Measurements from ENCODE around the gene FOXL3.
"Not testable (repeated sequence)": the region's sequence is repeated elsewhere in the genome, so short reads cannot be mapped to it uniquely, and the experiment has no call there.

The FOXL3 gene

DNA sequence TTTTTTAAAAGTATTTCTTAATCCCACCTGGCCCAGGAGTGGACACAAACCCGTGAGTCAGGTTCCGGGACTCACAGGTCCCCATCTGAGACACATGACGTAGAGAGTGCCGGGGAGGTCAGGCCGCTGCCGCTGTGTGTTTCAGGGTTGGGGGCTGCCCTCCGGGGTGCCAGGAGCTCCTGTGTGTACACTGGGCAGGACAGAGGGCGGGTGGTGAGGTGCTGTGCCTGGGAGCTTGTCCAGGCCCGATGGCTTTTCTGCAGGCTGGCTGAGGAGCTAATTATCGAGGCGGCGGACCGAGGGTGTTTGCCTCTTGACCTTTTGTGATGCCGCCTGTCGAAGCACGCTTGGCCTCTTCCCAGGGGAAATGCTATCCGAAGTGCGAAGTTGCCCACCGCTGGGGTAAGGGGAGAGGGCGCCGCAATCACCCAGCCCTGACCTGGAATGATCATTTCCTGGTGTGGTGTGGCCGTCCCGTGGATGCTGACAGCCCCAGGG, 42.1 kb downstream of the FOXL3 start:
- TF ChIP-seq, protein P1, sequence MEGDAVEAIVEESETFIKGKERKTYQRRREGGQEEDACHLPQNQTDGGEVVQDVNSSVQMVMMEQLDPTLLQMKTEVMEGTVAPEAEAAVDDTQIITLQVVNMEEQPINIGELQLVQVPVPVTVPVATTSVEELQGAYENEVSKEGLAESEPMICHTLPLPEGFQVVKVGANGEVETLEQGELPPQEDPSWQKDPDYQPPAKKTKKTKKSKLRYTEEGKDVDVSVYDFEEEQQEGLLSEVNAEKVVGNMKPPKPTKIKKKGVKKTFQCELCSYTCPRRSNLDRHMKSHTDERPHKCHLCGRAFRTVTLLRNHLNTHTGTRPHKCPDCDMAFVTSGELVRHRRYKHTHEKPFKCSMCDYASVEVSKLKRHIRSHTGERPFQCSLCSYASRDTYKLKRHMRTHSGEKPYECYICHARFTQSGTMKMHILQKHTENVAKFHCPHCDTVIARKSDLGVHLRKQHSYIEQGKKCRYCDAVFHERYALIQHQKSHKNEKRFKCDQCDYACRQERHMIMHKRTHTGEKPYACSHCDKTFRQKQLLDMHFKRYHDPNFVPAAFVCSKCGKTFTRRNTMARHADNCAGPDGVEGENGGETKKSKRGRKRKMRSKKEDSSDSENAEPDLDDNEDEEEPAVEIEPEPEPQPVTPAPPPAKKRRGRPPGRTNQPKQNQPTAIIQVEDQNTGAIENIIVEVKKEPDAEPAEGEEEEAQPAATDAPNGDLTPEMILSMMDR (IDR thresholded peaks at IDR 0.05; ENCODE audit: borderline replicate concordance, insufficient read depth, low read depth, low read length) = no peak
- no peak overlapping the region for H3K4me3 ChIP-seq (ENCODE audit: low read depth, low read length)

DNA sequence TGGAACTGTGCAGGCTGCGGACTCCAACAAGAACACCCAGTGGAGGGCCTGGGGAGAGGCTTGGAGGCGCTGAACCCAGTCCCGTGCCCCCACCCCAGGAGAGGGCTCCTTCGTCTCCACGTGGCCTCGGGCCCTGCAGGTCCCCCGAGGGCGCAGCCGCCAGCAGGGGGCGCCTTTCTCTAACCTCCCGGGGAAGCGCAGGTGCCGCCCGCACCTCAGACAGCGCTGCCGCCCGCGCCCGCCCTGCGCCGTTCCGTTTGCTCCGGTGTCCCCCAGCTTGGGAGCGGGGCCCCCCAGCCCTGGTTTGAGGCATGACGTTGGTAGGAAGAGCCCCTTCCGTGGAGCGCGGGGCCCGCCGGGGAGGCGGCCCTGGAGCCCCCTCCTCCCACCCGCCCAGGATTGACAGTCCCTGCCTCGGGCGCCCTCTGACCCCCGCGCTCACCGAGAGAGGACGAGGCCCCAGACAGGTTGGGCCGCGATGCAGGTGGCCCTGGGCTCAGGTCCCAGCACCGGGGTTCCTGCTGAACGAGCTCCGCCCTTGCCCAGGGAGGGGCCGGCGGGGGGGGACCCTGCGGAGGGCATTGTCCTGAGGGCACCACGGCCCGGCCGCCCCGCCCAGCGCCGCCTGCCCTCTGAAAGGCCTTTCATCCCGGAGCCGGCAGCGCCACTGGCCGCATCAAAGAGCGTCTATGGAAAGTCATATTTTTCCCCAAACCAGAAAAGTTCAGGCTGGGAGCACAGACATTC, 42.8 kb downstream of the FOXL3 start:
- no peak overlapping the region for H3K4me3 ChIP-seq (ENCODE audit: low read depth, low read length)
- TF ChIP-seq, protein P1 (IDR thresholded peaks at IDR 0.05; ENCODE audit: borderline replicate concordance, insufficient read depth, low read depth, low read length) = peak; percentile 54; the same call in 1 of the 2 replicates

DNA sequence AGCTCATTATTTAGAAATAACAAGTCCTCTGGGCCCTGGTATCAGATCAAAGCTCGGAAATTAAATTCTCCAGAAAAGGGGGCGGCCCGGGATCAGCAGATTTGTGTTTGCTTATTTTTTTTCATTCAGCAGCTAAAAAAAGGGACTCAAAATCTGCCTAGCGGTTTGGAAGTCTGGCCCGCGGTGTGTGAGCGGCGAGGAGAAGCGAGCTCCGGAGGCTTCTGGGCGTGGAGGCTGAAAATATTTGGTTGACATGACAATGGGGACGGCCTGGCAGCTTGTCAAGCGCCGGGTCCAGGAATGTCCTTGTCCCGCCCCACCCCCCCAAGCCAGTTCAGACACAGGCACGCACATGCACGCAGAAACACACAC, 43.4 kb downstream of the FOXL3 start:
- H3K4me3 ChIP-seq (ENCODE audit: low read depth, low read length) = no peak overlapping the region
- TF ChIP-seq, protein P1 (IDR thresholded peaks at IDR 0.05; ENCODE audit: borderline replicate concordance, insufficient read depth, low read depth, low read length) = no peak

DNA sequence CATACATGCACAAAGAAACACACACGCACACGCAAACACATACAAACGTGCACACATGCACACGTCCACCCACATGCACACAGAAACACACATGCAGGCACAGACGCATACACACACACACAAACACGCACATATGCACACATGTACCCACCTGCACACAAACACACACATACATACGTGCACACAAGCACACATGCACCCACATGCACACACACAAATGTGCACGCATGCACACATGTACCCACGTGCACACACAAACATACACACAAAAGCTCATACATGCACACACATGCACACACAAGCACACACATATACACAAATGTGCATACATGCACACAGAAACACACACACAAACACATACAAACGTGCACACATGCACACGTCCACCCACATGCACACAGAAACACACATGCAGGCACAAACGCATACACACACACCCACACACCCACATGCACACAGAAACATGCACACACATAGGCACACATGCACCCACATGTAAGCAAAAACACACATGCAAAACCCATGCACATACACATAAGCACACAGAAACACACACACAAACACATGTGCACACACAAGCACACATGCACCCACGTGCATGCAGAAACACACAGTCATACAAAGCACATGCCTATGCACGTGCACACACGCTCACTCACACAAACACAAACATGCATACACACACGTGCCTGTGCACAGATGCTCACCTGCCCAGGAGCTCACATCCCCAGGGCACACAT, 44.8 kb downstream of the FOXL3 start:
- H3K4me3 ChIP-seq (ENCODE audit: low read depth, low read length) = no peak overlapping the region
- TF ChIP-seq, protein P1 (IDR thresholded peaks at IDR 0.05; ENCODE audit: borderline replicate concordance, insufficient read depth, low read depth, low read length) = no peak

DNA sequence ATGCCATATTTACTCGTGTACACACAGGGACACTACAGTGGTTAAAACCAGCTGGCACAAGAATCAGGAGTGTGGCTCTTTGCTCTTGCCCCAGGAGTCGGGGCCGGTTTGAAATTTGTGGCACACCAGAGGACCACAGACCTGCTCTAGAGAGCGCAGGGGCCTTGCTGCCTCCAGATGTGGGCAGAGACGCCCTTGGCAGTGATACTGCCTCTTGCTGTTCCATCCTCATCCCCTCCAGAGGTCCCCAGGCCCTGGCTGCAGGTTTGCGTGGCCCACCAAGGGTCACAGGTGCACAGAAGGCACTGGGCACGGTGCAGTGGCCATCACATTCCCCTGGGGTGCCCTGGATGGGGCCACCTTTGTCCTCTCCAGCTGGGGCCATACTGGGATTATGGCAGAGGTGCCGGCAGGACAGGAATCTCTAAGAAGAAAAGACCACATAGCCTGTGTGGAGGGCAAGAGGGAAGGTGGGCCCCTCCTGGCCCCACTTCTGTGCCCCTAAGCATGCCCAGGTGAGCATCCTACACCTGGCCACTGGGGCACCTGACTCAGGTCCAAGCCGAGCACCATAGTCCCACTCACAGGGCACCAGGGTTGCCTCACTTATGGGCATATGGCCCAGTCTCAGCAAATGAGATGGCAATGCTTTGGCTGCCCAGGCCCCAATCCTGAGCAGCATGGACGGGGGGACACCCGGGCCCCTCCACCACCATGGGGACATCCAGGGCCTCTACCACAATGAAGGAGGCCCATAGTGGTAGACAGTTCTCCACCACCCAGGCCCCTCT, 45.6 kb downstream of the FOXL3 start:
- TF ChIP-seq, protein P1 (IDR thresholded peaks at IDR 0.05; ENCODE audit: borderline replicate concordance, insufficient read depth, low read depth, low read length) = no peak
- no peak overlapping the region for H3K4me3 ChIP-seq (ENCODE audit: low read depth, low read length)

DNA sequence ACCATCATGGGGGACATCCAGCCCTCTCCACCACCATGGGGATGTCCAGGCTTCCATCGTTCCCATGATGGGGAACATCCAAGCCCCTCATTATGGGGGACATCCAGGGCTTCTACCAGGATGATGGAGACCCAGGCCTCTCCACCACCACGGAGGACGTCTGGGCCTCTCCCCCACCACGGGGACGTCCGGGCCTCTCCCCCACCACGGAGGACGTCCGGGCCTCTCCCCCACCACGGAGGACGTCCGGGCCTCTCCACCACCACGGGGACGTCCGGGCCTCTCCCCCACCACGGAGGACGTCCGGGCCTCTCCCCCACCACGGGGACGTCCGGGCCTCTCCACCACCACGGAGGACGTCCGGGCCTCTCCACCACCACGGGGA, 46.2 kb downstream of the FOXL3 start:
- H3K4me3 ChIP-seq (ENCODE audit: low read depth, low read length) = not testable (repeated sequence)

DNA sequence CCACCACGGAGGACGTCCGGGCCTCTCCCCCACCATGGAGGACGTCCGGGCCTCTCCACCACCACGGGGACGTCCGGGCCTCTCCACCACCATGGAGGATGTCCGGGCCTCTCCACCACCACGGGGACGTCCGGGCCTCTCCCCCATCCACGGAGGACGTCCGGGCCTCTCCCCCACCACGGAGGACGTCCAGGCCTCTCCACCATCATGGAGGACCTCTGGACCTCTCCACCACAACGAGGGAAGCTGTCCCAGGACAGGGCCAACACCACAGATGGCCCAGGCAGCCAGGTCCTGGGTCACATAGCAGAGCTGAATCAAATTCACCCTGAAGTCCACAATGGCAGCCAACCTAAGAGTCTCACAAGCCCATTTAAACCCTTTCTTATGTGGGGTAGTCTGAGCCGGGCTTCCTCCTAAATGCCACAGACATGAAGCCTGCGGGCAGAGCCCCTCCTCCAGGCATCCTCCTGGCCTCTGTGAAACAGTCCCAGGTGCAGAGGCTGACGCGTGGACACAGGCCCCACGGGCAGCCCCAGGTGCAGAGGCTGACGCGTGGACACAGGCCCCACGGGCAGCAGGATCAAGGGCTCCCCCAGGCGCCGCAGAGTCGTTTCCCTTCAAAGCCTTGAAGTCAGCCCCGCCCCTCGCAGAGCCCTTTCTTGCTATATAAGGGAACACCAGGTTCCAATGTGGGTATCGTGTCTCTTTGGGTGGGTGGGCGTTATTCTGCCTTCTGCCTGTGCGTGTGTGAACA, 47.0 kb downstream of the FOXL3 start:
- no peak overlapping the region for H3K4me3 ChIP-seq (ENCODE audit: low read depth, low read length)
- TF ChIP-seq, protein P1 (IDR thresholded peaks at IDR 0.05; ENCODE audit: borderline replicate concordance, insufficient read depth, low read depth, low read length) = no peak
